SKM-1 treated with dmso at 0.1 percent for 144 hours (cell line): ENCODE data around the gene SLC25A5.
"Not testable (repeated sequence)": the region's sequence is repeated elsewhere in the genome, so short reads cannot be mapped to it uniquely, and the experiment has no call there.

Experiments
- DNase-seq: peaks from one replicate; lab custom pipeline; 2025; ENCODE audit not compliant: unreplicated experiment; lab: John Stamatoyannopoulos, UW

The SLC25A5 gene

GRCh38 chrX:119467842-119468550 lies at the start of gene SLC25A5:
Gene SLC25A5 (plus strand): TSS chrX:119468444. CDS start chrX:119468516, 72 bp downstream.
- DNase-seq = peak; percentile 73

- no peak for DNase-seq
These were observed 49.1 kb upstream of the SLC25A5 start for GRCh38 chrX:119419146-119419545.

- DNase-seq = no peak
These were observed 48.3 kb upstream of the SLC25A5 start for GRCh38 chrX:119419898-119420297.

GRCh38 chrX:119421016-119421705 lies 47.1 kb upstream of the SLC25A5 start:
- no peak for DNase-seq

- no peak for DNase-seq
These were observed 44.6 kb upstream of the SLC25A5 start for GRCh38 chrX:119423631-119424030.

- DNase-seq = no peak
These were observed 43.2 kb upstream of the SLC25A5 start for GRCh38 chrX:119424999-119425398.

- DNase-seq = peak; percentile 31
These were observed 41.0 kb upstream of the SLC25A5 start for GRCh38 chrX:119427024-119427794.

- no peak for DNase-seq
These were observed 40.5 kb upstream of the SLC25A5 start for GRCh38 chrX:119427795-119428185.

GRCh38 chrX:119429471-119429870 lies 38.8 kb upstream of the SLC25A5 start:
- DNase-seq = no peak

- DNase-seq = not testable (repeated sequence)
These were observed 26.9 kb upstream of the SLC25A5 start for GRCh38 chrX:119441295-119441694.

- DNase-seq = no peak
These were observed 26.0 kb upstream of the SLC25A5 start for GRCh38 chrX:119442286-119442685.

GRCh38 chrX:119453202-119453601 lies 15.0 kb upstream of the SLC25A5 start:
- DNase-seq = no peak

- no peak for DNase-seq
These were observed 13.0 kb upstream of the SLC25A5 start for GRCh38 chrX:119455264-119455663.

GRCh38 chrX:119459181-119459580 lies 9.1 kb upstream of the SLC25A5 start:
- no peak for DNase-seq

GRCh38 chrX:119465555-119465954 lies 2.7 kb upstream of the SLC25A5 start:
- no peak for DNase-seq

- no peak for DNase-seq
These were observed 1.3 kb upstream of the SLC25A5 start for GRCh38 chrX:119466970-119467369.

GRCh38 chrX:119467433-119467832 lies 811 bp upstream of the SLC25A5 start:
- DNase-seq = no peak

- DNase-seq = peak; percentile 62
These were observed 488 bp downstream of the SLC25A5 start for GRCh38 chrX:119468551-119469312.

- DNase-seq = no peak
These were observed 1.0 kb downstream of the SLC25A5 start for GRCh38 chrX:119469313-119469635.

- DNase-seq = no peak
These were observed 6.6 kb downstream of the SLC25A5 start for GRCh38 chrX:119474615-119475388.
